ENCODE data around the gene C13orf46. TPM values are rescaled to one million over a fixed set of nuclear protein-coding genes. Genes with fewer than 3 reads are reported as not detected.

The C13orf46 gene
- total and polyA plus RNA-seq, 10 donors: 0.09 to 4.2 (median 1.2) TPM

DNA sequence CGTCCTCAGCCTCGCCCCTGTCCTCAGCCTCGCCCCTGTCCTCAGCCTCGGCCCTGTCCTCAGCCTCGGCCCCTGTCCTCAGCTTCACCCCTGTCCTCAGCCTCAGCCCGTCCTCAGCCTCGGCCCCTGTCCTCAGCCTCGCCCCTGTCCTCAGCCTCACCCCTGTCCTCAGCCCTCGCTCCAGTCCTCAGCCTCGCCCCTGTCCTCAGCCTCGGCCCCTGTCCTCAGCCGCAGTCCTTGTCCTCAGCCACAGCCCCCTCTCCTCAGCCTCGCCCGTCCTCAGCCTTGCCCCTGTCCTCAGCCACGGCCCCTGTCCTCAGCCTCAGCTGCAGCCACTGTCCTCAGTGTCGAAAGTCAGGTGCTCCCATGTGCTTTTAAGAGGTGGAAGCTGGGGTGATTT, 10.5 kb downstream of the C13orf46 start:
- Histone ChIP-seq H3K36me3 (peaks cover 0 to 15% (median 0%) of the 10 kb centered on the region in 6 donors), H3K4me3 (no peak overlapping the region), H3K27me3 (replicated peaks in 1 of 7) (no peaks in the 10 kb centered on the region), H3K27ac (no peak overlapping the region), H3K4me1 (peaks cover 0 to 4% (median 0%) of the 10 kb centered on the region in 6 donors), H3K9me3 (peaks cover 0 to 25% (median 20%) of the 10 kb centered on the region in 8 donors)
- TF ChIP-seq POLR2AphosphoS5 (IDR thresholded peaks at IDR 0.05) (no peak), POLR2A (IDR thresholded peaks at IDR 0.05) (no peak)
- TF ChIP-seq, protein P1, sequence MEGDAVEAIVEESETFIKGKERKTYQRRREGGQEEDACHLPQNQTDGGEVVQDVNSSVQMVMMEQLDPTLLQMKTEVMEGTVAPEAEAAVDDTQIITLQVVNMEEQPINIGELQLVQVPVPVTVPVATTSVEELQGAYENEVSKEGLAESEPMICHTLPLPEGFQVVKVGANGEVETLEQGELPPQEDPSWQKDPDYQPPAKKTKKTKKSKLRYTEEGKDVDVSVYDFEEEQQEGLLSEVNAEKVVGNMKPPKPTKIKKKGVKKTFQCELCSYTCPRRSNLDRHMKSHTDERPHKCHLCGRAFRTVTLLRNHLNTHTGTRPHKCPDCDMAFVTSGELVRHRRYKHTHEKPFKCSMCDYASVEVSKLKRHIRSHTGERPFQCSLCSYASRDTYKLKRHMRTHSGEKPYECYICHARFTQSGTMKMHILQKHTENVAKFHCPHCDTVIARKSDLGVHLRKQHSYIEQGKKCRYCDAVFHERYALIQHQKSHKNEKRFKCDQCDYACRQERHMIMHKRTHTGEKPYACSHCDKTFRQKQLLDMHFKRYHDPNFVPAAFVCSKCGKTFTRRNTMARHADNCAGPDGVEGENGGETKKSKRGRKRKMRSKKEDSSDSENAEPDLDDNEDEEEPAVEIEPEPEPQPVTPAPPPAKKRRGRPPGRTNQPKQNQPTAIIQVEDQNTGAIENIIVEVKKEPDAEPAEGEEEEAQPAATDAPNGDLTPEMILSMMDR (IDR thresholded peaks at IDR 0.05 in 8 of 11, conservative IDR thresholded peaks at IDR 0.05 in 3 of 11): no peak
- WGBS, 5 donors: 83 to 97% (median 94%) methylated on average over 16 of the region's 16 CpGs
- intact Hi-C loops (cut with DNase I; ENCODE audit: low total_unique reads): no loop called here
- DNase-seq: peak; percentile 52

GRCh38 chr13:113962975-113963374, 10.9 kb downstream of the C13orf46 start:
- peak; percentile 63 for DNase-seq
- 80 to 96% (median 92%) methylated on average over 14 to 17 of the region's 17 CpGs for WGBS, 5 donors
- intact Hi-C loops (cut with DNase I; ENCODE audit: low total_unique reads): no loop called here

DNA sequence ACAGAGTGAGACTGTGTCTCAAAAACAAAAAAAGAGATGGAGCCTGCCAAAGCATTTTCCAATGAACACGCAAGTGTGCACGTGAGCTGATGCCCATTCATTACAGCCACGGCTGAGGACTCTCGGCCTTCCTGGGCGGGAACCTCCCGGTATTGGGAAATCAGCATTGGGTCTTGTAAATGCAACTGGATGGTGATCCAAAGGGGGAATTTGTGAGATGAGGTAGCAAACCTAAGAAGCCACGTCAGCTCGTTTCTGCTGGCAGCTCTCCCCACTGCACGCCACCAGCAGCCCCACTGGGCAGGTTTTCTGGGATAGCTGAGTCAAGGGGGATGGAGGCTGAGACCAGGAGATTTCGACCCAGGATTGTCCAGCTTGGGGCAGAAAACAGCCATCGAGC, 11.5 kb downstream of the C13orf46 start:
- Histone ChIP-seq H3K36me3 (peaks cover 0 to 6% (median 0%) of the 10 kb centered on the region in 6 donors), H3K4me1 (no peaks in the 10 kb centered on the region), H3K27ac (no peak overlapping the region), H3K4me3 (no peak overlapping the region), H3K27me3 (replicated peaks in 1 of 7) (no peaks in the 10 kb centered on the region), H3K9me3 (peaks cover 0 to 28% (median 20%) of the 10 kb centered on the region in 8 donors)
- intact Hi-C loops (cut with DNase I; ENCODE audit: low total_unique reads): no loop called here
- 80 to 94% (median 92%) methylated on average over 11 of the region's 11 CpGs for WGBS, 5 donors
- TF ChIP-seq, protein P1 (IDR thresholded peaks at IDR 0.05 in 8 of 11, conservative IDR thresholded peaks at IDR 0.05 in 3 of 11): no peak
- TF ChIP-seq POLR2AphosphoS5 (IDR thresholded peaks at IDR 0.05) (no peak), POLR2A (IDR thresholded peaks at IDR 0.05) (no peak)
- peak; percentile 34 for DNase-seq

More at GRCh38 chr13:113962975-113963374, 10.9 kb downstream of the C13orf46 start:
- peaks cover 0 to 12% (median 0%) of the 10 kb centered on the region in 6 donors for H3K36me3 ChIP-seq
- H3K4me3 ChIP-seq: no peak overlapping the region
- H3K4me1 ChIP-seq: peaks cover 0 to under 1% (median 0%) of the 10 kb centered on the region in 6 donors
- no peak overlapping the region for H3K27ac ChIP-seq
- no peaks in the 10 kb centered on the region for H3K27me3 ChIP-seq (replicated peaks in 1 of 7)
- TF ChIP-seq POLR2A (IDR thresholded peaks at IDR 0.05) (no peak), POLR2AphosphoS5 (IDR thresholded peaks at IDR 0.05) (no peak)
- TF ChIP-seq, protein P1 (IDR thresholded peaks at IDR 0.05 in 8 of 11, conservative IDR thresholded peaks at IDR 0.05 in 3 of 11): no peak
- H3K9me3 ChIP-seq: peaks cover 0 to 28% (median 20%) of the 10 kb centered on the region in 8 donors

GRCh38 chr13:113960276-113960948, 13.5 kb downstream of the C13orf46 start:
- Histone ChIP-seq H3K9me3 (peaks cover 0 to 31% (median 20%) of the 10 kb centered on the region in 8 donors), H3K4me1 (no peaks in the 10 kb centered on the region), H3K36me3 (peaks cover 0 to 13% (median 0%) of the 10 kb centered on the region in 6 donors), H3K27ac (no peak overlapping the region), H3K4me3 (no peak overlapping the region), H3K27me3 (replicated peaks in 1 of 7) (no peaks in the 10 kb centered on the region)
- TF ChIP-seq, protein P1 (IDR thresholded peaks at IDR 0.05 in 8 of 11, conservative IDR thresholded peaks at IDR 0.05 in 3 of 11): no peak
- TF ChIP-seq POLR2AphosphoS5 (IDR thresholded peaks at IDR 0.05) (no peak), POLR2A (IDR thresholded peaks at IDR 0.05) (no peak)
- 76 to 84% (median 78%) methylated on average over 6 of the region's 6 CpGs for WGBS, 5 donors
- DNase-seq: no peak
- intact Hi-C loops (cut with DNase I; ENCODE audit: low total_unique reads): no loop called here
